SH-SY5Y (cell line): Measurements from ENCODE around the gene ZNF195.

Experiments
- GATA2 ChIP-seq: IDR thresholded peaks from 2 replicates; pipeline ENCODE4 v1.6.1; 2011; ENCODE audit warnings: mild to moderate bottlenecking, low read depth, low read length
- GATA3 ChIP-seq: IDR thresholded peaks from 2 replicates; pipeline ENCODE4 v1.6.1; 2011; ENCODE audit warnings: low read depth, mild to moderate bottlenecking, low read length, moderate library complexity

DNA sequence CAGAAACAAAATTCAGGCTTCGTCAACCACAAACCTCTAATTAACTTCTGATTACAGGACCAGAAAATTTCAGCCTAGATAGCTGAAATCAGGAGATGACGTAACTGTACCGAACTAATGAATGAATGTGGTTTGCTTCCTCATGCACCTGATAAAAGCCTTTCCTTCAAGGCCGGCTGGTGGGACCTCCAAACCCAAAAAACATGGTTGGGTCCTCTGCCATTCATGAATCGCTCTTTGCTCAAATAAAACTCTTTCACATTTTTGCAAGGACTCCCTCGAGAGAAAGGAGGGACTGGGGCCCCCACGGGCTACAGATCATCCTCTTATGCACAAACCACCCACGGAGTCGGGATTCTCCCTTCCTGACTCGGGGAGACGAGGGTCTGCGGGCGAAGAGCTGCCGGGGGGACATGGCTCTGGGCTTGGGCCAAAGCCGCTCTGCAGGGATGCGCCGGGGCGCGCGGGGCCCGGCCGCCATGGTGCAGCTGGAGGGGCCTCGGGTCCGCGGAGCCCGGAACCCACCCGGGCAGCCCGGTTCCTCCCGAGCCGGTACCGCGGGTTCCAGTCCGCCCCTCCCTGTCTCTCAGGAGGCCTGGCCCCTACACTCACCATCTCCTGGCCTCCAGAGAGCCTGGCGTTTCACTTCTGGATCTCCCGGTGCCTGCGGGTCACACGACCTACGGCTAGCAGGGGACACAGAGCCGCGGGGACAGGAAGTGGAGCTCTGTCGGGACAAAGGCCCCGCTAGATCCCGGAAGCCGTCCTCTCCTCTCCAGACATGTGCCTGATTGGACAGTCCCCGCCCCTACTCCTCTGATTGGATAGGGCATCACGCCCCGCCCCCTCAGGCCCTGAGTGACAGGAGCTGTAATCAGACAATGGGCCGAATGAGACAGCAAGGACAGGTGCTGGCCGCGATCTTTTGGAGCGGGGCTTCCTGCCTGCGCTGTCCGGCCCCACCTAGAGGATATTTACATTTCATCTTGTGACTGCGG, at the start of gene ZNF195:
- TF ChIP-seq GATA2: no peak
- no peak for TF ChIP-seq GATA3
